ENCODE data around the gene ADAMTS2.

The ADAMTS2 gene

DNA sequence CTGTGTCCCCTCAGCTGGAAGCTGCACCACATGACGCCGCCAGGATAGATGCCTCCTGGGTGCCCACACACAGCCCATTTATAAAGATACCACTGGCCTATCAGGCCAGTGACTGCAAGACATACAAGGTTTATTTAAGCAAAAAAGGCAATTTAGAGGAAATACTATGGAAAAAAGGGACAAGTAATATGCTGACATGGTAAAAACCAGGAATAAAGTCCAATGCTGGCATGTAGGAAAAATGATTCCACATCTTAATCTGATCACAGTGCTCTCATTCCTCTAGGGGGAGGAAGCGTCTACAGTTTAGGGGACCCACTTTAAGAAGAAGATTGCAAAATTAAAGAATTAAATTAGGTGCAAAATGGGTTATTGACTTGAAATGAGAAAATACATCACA is 205.0 kb downstream of the ADAMTS2 start:
- H4K20me1 ChIP-seq (ENCODE audit: low read depth, low read length), result no peaks in the 10 kb centered on the region
- H3K27ac ChIP-seq (ENCODE audit: low read depth, low read length), result no peak overlapping the region
- H3K36me3 ChIP-seq (ENCODE audit: low read length), result no peaks in the 10 kb centered on the region
- H3K27me3 ChIP-seq (ENCODE audit: low read length), result no peaks in the 10 kb centered on the region
- no peak overlapping the region for H2AFZ ChIP-seq (ENCODE audit: low read depth, low read length, severe bottlenecking)
- H3K79me2 ChIP-seq (ENCODE audit: insufficient read depth, low read length), result no peaks in the 10 kb centered on the region
- no peaks in the 10 kb centered on the region for H3K9me2 ChIP-seq (replicated peaks; ENCODE audit: insufficient read depth, low read length)
- no peak overlapping the region for H3K9ac ChIP-seq (ENCODE audit: low read length)
- no peaks in the 10 kb centered on the region for H3F3A ChIP-seq (ENCODE audit: insufficient read depth)
- no peak for TF ChIP-seq EZH2phosphoT487 (conservative IDR thresholded peaks at IDR 0.05; ENCODE audit: low read length)
- TF ChIP-seq, protein P1, sequence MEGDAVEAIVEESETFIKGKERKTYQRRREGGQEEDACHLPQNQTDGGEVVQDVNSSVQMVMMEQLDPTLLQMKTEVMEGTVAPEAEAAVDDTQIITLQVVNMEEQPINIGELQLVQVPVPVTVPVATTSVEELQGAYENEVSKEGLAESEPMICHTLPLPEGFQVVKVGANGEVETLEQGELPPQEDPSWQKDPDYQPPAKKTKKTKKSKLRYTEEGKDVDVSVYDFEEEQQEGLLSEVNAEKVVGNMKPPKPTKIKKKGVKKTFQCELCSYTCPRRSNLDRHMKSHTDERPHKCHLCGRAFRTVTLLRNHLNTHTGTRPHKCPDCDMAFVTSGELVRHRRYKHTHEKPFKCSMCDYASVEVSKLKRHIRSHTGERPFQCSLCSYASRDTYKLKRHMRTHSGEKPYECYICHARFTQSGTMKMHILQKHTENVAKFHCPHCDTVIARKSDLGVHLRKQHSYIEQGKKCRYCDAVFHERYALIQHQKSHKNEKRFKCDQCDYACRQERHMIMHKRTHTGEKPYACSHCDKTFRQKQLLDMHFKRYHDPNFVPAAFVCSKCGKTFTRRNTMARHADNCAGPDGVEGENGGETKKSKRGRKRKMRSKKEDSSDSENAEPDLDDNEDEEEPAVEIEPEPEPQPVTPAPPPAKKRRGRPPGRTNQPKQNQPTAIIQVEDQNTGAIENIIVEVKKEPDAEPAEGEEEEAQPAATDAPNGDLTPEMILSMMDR (IDR thresholded peaks at IDR 0.05; ENCODE audit: insufficient read depth, low read length, poor library complexity, severe bottlenecking), result no peak
- no peak overlapping the region for H3K4me3 ChIP-seq (ENCODE audit: insufficient read depth, low read length, poor library complexity, severe bottlenecking)
- H3K4me2 ChIP-seq (ENCODE audit: low read depth, low read length, poor library complexity, severe bottlenecking), result no peak overlapping the region
- no peaks in the 10 kb centered on the region for H3K9me3 ChIP-seq (ENCODE audit: insufficient read depth, low read length)

DNA sequence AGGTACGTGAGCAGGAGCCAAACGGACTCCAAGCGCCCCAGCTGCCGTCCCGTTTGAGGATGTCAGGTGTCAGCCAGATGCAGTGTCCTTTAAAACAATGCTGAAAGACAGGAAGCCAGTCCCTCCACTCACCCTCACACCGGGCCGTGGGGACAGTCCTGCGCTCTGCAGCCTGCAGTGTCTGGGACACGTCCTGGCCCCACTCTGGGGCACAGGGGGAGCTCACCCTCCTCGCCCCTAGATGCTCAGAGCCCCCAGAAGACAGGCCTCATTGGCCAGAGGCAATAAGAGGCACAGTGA is 205.4 kb downstream of the ADAMTS2 start:
- no peak overlapping the region for H2AFZ ChIP-seq (ENCODE audit: low read depth, low read length, severe bottlenecking)
- H3K79me2 ChIP-seq (ENCODE audit: insufficient read depth, low read length), result no peaks in the 10 kb centered on the region
- no peaks in the 10 kb centered on the region for H3K9me2 ChIP-seq (replicated peaks; ENCODE audit: insufficient read depth, low read length)
- no peak overlapping the region for H3K9ac ChIP-seq (ENCODE audit: low read length)
- H3K36me3 ChIP-seq (ENCODE audit: low read length), result no peaks in the 10 kb centered on the region
- H4K20me1 ChIP-seq (ENCODE audit: low read depth, low read length), result no peaks in the 10 kb centered on the region
- H3K9me3 ChIP-seq (ENCODE audit: insufficient read depth, low read length), result no peaks in the 10 kb centered on the region
- TF ChIP-seq, protein P1 (IDR thresholded peaks at IDR 0.05; ENCODE audit: insufficient read depth, low read length, poor library complexity, severe bottlenecking), result no peak
- TF ChIP-seq EZH2phosphoT487 (conservative IDR thresholded peaks at IDR 0.05; ENCODE audit: low read length), result no peak
- H3F3A ChIP-seq (ENCODE audit: insufficient read depth), result no peaks in the 10 kb centered on the region
- no peak overlapping the region for H3K4me2 ChIP-seq (ENCODE audit: low read depth, low read length, poor library complexity, severe bottlenecking)
- no peak overlapping the region for H3K27ac ChIP-seq (ENCODE audit: low read depth, low read length)
- no peak overlapping the region for H3K4me3 ChIP-seq (ENCODE audit: insufficient read depth, low read length, poor library complexity, severe bottlenecking)
- no peaks in the 10 kb centered on the region for H3K27me3 ChIP-seq (ENCODE audit: low read length)

DNA sequence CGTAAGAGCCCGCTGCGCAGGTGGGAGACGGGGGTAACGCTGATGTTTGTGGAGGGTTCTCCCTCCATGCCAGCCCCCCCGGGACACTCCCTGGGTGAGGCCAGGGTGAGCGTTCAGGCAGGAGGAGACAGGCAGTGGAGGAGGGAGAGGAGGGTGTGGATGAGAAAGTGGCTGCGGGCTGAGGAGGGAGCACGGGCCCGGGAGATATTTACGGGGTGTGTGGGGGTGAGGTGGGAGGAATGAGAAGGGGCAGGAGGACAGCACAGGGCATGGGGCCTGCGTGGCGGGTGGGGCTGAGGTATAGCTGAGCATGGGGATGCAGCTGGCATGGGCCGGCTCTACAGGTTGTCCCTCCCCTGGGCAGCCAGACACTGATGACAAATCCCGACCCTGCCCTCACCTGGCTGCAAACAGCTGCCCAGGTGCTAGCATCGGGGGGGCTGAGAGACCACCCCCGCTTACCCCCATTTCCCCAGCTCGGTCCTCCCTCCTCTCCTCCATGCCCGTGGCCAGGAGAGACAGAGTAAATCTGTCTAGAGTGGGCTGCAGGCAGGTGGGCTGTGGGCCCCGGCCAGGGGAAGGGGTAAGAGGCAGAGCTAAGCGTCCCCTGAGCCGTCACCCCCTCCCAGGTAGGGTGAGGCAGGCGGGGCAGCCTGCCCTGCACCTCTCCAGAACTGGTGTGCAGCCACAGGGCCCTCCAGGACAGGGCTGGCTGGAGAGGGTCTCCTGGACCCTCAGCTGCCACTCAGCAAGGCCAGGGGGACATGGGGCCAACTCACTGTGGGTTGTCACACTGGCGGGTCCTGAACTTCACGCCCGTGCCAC is 205.9 kb downstream of the ADAMTS2 start:
- no peak overlapping the region for H3K9ac ChIP-seq (ENCODE audit: low read length)
- H4K20me1 ChIP-seq (ENCODE audit: low read depth, low read length), result no peaks in the 10 kb centered on the region
- no peak overlapping the region for H3K4me2 ChIP-seq (ENCODE audit: low read depth, low read length, poor library complexity, severe bottlenecking)
- no peaks in the 10 kb centered on the region for H3K79me2 ChIP-seq (ENCODE audit: insufficient read depth, low read length)
- no peaks in the 10 kb centered on the region for H3K27me3 ChIP-seq (ENCODE audit: low read length)
- no peak for TF ChIP-seq EZH2phosphoT487 (conservative IDR thresholded peaks at IDR 0.05; ENCODE audit: low read length)
- no peak overlapping the region for H3K4me3 ChIP-seq (ENCODE audit: insufficient read depth, low read length, poor library complexity, severe bottlenecking)
- no peaks in the 10 kb centered on the region for H3F3A ChIP-seq (ENCODE audit: insufficient read depth)
- H3K36me3 ChIP-seq (ENCODE audit: low read length), result no peaks in the 10 kb centered on the region
- no peaks in the 10 kb centered on the region for H3K9me3 ChIP-seq (ENCODE audit: insufficient read depth, low read length)
- no peak overlapping the region for H2AFZ ChIP-seq (ENCODE audit: low read depth, low read length, severe bottlenecking)
- H3K27ac ChIP-seq (ENCODE audit: low read depth, low read length), result no peak overlapping the region
- H3K9me2 ChIP-seq (replicated peaks; ENCODE audit: insufficient read depth, low read length), result no peaks in the 10 kb centered on the region

DNA sequence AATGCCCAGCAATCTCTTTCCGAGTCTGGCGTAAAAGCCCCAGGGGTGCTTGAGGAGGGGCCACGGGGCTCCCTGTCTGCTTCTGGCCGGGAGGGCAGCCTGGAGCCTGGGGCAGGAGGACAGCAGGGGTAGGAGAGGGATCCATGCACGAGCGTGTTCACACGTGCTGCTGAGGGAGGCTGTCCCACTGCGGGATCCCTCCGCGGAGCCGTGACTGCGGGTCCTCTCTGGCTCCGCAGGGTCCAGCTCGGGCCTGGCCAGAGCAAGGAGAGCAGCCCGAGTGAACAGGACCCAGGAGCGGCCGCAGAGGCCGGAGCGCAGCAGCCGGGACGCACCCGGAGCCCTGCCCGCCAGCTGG is 206.7 kb downstream of the ADAMTS2 start:
- no peaks in the 10 kb centered on the region for H3K9me2 ChIP-seq (replicated peaks; ENCODE audit: insufficient read depth, low read length)
- no peaks in the 10 kb centered on the region for H3K36me3 ChIP-seq (ENCODE audit: low read length)
- no peak for TF ChIP-seq EZH2phosphoT487 (conservative IDR thresholded peaks at IDR 0.05; ENCODE audit: low read length)
- TF ChIP-seq, protein P1 (IDR thresholded peaks at IDR 0.05; ENCODE audit: insufficient read depth, low read length, poor library complexity, severe bottlenecking), result no peak
- H3F3A ChIP-seq (ENCODE audit: insufficient read depth), result no peaks in the 10 kb centered on the region
- H3K9me3 ChIP-seq (ENCODE audit: insufficient read depth, low read length), result no peaks in the 10 kb centered on the region
- H3K4me3 ChIP-seq (ENCODE audit: insufficient read depth, low read length, poor library complexity, severe bottlenecking), result no peak overlapping the region
- H4K20me1 ChIP-seq (ENCODE audit: low read depth, low read length), result no peaks in the 10 kb centered on the region
- H3K9ac ChIP-seq (ENCODE audit: low read length), result no peak overlapping the region
- H2AFZ ChIP-seq (ENCODE audit: low read depth, low read length, severe bottlenecking), result no peak overlapping the region
- no peak overlapping the region for H3K4me2 ChIP-seq (ENCODE audit: low read depth, low read length, poor library complexity, severe bottlenecking)
- H3K79me2 ChIP-seq (ENCODE audit: insufficient read depth, low read length), result no peaks in the 10 kb centered on the region
- no peaks in the 10 kb centered on the region for H3K27me3 ChIP-seq (ENCODE audit: low read length)
- no peak overlapping the region for H3K27ac ChIP-seq (ENCODE audit: low read depth, low read length)
